ENCODE measurements around the gene SLC11A1.

- no peak for TF ChIP-seq CTCF (IDR thresholded peaks at IDR 0.05; ENCODE audit: insufficient read depth, low read depth, low read length)
- TF ChIP-seq EZH2 (IDR thresholded peaks at IDR 0.05; ENCODE audit: insufficient read depth, low read length), result no peak
These were observed 19.5 kb upstream of the SLC11A1 start for GRCh38 chr2:218362606-218363005.

Data from astrocyte (in vitro differentiated cells and primary cell).